OCI-LY7 (cell line): ENCODE measurements around the gene UQCRFS1.

ENCODE experiments used
- EZH2phosphoT487 ChIP-seq: fragments of 200-600 bp; sonication (generic); IDR thresholded peaks from 2 replicates; pipeline ENCODE4 v1.6.1; 2018; ENCODE audit warnings: low read depth, borderline replicate concordance, mild to moderate bottlenecking, mixed run types, antibody characterized with exemption, low read length, moderate library complexity, mixed read lengths
- TF ChIP-seq, protein P1 (sequence below): fragments of 200-600 bp; sonication (generic); conservative IDR thresholded peaks from 2 replicates; pipeline ENCODE4 v1.5.1; 2014; ENCODE audit warnings: mild to moderate bottlenecking, antibody characterized with exemption, low read length, moderate library complexity, mixed read lengths

DNA sequence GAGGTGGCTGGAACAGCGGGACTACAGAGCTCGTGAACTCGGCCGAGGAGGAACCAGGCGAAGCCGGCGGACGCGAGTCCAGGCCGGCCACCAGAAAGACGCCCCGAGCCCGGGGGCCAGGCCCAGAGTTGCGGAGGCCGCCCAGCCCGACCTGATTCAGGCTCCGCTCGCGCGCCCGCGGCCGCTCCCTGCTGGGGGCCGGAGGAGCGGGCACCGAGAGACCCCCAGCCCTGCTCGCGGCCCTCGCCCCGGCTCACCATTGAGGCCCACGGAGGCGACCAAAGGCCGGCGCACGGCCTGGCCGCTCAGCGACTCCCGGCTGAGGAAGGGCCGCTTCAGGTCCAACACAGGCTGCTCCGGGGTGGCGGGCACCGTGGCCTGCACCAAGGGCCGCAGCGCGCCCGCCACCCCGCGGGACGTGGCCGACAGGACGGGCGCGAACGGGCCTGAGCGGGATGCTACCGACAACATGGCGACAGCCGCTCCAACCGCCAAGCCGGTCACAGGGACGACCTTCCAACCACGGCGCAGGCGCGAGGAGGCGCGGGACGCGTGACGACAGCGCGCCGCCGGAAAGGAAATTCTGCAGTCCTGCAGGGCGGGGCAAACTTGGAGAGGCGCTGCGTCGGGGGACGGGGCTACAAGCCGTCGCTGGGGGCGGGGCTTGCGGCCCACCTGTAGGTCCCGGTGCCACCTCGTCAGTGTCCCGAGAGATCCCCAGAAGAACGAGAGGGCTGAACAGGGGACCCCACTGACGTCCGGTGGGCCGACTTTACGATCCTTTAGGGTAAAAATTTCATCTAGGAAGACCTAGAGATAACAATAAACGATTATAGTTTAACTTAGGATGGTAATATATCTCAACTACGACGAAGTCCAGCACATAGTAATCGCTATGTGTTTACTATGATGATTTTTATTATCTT lies at the start of gene UQCRFS1:
- TF ChIP-seq, protein P1, sequence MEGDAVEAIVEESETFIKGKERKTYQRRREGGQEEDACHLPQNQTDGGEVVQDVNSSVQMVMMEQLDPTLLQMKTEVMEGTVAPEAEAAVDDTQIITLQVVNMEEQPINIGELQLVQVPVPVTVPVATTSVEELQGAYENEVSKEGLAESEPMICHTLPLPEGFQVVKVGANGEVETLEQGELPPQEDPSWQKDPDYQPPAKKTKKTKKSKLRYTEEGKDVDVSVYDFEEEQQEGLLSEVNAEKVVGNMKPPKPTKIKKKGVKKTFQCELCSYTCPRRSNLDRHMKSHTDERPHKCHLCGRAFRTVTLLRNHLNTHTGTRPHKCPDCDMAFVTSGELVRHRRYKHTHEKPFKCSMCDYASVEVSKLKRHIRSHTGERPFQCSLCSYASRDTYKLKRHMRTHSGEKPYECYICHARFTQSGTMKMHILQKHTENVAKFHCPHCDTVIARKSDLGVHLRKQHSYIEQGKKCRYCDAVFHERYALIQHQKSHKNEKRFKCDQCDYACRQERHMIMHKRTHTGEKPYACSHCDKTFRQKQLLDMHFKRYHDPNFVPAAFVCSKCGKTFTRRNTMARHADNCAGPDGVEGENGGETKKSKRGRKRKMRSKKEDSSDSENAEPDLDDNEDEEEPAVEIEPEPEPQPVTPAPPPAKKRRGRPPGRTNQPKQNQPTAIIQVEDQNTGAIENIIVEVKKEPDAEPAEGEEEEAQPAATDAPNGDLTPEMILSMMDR, result no peak
- TF ChIP-seq EZH2phosphoT487, result no peak
